Measurements from ENCODE around the gene MPRIP. TPM values are rescaled to one million over a fixed set of nuclear protein-coding genes. Genes with fewer than 3 reads are reported as not detected.

Gene MPRIP
- polyA plus RNA-seq, 1 donor, result 205 TPM

DNA sequence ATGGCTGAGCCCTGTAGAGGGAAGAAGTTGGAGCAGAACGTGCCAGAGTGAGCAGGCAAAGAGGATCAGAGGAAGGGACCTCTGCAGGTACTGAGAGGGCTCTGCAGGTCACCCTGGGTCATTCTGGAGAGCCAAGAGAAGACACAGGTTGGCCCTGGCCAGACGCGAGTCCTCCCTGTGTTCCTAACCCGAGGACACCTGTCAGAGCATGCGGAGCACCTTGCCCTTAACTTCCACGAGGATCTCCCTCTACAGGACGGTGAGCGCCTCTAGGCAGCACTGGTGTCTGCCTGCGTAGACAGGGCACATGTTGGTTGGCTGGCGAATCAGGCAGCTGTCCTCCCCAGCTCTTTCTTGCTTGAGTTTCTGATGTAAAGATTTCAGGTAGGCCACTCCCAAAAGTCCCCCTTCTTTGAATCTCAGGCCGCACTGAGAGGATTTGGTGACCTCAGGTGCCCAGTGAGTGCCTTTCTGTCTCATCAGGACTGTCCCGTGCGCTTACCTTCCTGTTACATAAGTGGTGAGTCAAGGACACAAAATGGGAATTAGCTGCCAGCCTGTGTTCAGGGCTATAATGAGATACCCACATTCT is 45.3 kb downstream of the MPRIP start:
- DNase-seq (ENCODE audit: low read depth), result no peak

DNA sequence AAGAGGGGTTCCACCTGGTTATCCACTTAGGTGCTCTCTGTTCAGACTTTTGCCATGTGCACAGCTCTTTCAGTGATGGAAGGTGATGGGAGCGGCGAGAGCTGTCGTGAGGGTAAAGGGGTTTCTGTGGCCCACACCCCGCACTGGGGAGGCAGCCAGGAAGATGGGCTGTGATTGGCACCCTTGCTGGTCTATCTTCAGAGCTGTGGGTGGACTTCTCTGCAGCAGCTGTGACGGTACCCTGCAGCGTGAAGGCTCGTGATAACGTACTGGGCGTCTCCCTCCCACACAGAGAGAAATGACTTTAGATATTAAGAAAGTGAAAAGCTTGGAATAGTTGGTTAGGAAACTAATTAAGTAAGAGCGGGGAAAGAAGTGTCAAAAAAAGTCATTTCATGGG is 45.8 kb downstream of the MPRIP start:
- no peak for DNase-seq (ENCODE audit: low read depth)

DNA sequence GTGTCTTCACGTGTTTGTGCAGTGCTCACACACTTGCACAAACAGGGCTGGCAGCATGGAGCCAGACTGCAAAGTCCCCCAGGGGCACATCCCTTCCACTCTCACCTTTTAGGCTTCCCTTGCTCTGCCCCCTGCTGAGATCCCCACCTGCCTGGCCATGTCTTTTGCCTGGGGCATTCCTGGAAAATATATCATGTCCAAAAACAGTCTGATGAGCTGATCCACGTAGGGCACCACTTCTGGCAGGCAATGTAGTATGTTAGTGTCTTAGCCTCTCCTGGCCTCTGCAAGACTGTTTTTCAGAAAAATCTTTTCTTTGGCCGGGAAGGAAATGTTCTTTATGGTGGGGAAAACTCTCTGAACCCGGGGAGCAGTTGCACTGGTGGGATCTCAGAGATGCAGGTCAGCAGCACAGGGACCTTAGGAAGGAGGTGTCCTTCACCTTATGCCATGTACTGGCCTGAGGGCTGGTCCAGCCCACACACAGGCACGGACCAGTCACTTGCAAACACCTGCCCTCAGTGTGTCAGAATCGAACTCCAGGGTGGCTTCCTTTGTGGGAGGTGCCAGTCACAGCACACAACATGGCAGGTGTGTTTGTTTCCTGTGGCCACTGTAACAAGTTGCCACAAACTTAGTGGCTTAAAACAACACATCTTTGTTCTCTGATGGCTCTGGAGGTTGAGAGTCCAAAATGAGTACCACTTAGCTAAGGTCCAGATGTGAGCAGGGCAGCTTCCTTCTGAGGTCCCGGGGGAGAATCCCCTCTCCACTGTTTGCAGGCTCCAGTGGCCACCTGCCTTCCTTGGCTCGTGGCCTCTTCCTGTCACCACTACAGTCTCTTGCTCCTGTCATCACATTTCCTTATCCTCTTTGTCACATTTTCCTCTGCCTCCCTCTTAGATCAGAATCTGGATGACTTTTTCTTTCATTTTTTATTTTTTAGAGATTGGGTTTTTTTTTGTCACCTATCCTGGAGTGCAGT is 46.6 kb downstream of the MPRIP start:
- no peak for DNase-seq (ENCODE audit: low read depth)

DNA sequence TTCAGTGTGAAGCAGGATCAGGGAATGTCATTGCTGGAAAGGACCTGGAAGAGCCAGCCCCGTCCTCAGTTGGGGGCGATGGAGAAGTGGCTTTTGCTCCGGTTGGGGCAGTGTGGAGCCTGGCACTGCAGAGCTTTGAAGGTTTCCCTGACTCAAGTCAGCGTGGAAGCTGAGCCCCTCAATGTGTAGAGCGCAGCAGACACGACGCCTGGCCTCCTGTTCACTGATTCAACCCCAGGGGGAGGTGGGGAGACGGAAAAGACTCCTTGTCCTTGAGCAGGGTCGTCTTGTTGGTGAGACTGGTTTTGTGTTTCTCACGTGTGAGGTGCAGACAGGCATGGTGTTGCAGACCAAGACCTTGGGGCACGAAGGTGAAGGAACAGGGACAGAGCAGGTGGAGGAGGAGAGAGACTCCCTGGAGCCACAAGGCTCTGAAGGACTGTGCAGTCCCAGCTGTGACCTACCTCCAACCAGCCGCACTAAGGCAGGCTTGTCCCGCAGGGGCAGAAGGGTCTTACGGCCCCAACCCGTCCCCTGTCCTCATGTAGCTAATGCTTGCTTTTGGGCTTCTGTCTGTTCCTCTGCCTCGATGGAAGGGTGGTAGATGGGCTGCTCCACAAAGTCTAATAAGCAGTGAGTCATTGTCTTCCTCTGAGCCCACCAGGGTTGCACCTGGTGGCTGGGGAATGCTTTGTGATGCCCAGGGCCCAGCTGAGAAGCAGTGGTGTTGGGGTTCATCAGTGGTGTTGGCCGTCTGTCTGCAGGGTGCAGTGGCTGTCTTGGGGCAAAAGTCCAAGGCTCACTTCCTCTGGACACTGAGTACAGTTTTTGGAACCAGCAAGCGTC is 47.8 kb downstream of the MPRIP start:
- no peak for DNase-seq (ENCODE audit: low read depth)

DNA sequence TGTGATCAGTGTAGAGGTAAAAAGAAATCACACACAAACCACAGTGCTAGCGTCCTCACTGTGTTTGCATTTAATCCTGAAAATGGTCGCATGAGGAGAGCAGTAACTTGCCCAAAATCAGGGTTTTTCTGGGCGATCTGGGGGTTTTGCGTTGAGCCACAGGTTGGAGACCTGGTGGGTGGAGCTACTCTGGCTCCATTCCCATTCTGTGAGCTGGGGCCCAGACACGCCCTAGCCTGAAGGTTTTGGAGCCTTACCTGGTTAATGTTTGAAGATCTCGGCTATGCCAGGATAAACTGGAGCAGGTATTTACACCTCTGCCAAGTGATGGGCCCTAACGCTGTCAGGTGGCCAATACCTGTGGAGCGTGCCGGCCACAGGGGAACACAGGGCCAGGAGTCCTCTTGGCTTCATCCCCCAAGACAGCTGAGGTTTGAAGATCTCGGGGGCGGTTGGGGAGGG is 48.4 kb downstream of the MPRIP start:
- DNase-seq (ENCODE audit: low read depth), result no peak

DNA sequence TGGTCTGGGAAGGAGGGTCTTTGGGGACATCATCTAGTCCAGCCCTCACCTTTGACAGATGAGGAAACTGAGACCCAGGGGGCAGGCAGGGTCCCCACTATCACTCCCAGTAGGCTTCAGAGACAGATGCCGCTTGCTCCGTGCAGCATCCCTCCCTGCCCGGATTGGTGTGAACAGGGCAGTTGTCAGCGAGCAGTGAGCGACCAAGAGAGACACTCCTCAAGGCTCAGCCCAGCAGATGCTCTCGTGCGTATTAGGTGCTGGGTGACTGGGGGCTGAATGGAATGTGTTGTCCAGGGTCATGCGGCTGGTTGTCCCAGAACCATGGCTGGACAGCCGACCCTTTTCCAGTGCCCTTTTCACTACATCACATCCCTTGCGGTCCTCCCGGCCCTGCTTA is 49.0 kb downstream of the MPRIP start:
- DNase-seq (ENCODE audit: low read depth), result no peak

DNA sequence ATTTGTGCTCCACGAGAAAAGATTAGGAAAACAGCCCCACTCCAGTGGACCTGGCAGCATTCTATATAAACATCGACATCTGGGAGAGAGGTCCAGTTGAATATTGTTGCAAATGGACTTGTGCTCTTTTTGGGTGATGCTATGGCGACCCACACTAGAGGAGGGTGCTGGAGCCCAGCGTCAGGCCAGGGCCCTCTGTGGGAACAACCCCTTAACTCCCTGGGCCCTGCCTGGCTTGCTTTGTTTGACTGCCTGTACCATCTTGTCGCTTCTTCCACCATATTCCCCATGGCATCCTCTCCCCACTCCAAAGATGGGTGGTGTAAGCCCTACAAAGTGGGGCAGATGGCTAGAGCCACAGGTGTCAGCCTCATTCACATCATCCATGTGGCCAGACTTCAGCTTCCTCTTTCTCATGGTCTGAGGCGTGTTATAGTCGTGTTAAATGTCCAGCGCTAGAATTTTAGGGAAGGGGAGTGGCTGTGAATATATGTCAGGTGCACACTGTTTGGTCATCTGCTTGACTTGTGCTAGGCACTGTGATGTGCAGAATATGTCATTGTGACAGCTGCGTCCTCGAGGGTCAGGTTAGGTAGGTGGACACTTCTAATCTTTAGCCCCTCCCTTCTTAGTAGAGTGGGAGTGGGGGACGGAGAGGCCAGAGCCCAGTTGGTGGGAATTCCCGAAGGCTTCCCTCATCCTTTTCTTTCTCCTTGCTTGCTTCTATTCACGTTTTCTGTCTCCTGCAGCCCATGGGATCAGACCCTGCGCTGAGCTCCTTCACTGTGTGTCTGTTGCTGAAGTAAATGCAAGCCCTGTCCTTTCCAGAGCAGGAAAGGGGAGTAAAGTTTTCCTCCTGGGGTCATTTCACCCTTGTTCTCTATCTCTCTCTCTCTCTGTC is 49.8 kb downstream of the MPRIP start:
- DNase-seq (ENCODE audit: low read depth), result no peak

DNA sequence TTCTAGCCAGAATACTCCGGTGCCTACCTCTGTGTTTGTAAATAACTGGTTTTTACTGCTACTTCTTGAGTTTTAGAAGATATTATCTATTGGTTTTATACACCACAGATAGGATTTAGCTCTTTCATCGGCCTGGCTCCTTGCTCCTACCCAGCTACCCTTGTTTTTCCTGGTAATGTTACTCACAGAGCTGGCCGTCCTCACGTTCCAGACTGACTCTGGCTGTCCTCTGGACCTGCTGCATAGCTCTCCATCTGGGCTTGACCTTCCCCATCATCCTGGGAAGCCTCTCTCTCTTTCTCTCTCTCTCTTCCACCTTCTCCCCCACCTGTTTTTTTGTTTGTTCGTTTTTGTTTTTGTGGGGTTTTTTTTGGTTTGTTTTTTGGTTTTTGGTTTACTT is 51.5 kb downstream of the MPRIP start:
- no peak for DNase-seq (ENCODE audit: low read depth)

DNA sequence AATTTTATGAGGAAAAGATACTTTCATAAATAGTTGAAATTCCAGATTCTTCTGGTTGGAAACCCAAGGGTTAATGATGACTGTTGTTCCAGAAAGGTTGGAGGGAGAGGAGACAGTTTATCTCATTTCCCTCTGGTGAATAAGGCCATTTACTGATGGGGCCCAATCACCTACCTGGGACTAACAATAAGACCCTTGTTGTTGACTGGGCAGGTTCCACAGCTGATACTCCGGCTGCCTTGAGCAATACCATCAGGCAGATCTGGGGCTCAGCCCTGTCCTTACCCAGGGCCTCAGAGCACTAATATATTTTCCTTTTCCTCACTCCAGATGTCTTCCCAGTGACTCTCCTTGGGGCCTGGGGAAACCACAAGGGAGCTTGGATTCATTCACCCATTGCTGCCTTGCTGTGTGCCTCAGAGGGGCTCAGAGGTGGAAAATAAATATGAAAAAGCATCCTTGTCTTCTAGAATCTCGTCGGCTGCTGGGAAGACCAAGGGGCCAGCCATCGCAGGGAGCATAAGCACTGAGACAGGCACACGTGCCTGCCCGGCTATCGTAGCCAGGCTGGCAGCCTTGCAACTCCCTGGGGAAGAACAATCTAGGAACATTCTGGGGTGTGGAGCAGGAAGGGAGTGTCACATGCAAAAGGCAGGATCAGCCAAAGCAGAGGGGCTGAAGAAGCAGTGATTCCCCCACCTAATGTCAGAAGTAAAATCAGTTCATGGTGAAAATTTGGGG is 54.4 kb downstream of the MPRIP start:
- DNase-seq (ENCODE audit: low read depth), result no peak

DNA sequence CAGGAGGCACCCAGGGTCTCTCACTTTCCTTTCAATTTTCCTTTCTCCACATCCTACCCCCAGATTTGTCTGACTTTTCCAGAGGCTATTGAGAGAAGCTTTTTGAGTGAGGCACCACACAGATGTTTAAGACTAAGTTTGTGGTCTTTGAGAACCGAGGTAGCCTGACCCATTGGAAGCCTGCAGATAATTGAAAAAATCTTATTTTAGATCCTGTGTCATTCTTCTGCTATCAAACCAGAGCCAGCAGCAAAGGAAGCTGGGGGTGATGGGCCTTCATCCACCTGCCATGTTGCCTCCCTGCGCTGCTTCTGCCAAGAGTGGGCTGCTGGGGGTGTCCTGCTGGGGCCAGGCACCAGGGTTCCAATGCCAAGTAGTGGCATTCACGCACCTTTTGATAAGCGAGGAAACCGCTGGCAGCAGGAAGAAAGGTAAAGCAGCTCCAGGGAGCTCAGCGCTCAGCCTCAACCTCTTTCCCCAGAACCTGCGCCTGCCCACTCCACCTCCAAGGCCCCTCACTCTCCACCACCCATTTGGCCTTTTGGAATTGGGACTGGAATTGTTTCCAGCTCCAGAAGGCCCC is 55.6 kb downstream of the MPRIP start:
- no peak for DNase-seq (ENCODE audit: low read depth)

DNA sequence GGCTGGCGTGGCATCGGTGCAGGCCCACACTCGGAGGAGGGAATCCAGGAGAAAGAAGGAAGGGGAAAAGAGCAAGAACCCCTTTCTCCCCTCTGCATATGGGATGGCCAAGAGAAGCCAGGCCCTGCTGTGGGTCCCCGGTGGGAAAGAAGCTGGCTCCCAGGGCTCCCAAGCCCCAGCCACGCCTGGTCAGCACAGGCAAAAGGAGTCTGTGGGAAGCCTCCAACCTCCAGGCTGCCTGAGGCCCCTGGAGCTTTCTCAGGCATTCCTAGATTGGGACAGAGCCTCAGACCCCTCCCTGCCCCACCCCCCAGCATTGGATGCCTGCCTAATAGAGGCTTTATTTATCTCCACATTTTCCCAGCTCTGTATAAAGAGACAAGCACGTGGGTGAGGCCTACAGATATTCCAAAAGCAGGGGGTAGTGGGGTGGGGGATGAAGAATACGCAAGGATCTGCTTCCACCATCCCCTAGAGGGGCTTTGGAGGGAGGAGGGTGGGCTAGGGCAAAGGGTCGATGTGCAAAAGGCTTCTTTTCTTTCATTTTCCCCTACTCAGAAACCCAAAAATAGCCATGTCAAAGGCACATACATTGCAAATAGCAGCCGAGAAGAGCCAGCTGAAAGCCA is 56.4 kb downstream of the MPRIP start:
- peak; percentile 38 for DNase-seq (ENCODE audit: low read depth)

DNA sequence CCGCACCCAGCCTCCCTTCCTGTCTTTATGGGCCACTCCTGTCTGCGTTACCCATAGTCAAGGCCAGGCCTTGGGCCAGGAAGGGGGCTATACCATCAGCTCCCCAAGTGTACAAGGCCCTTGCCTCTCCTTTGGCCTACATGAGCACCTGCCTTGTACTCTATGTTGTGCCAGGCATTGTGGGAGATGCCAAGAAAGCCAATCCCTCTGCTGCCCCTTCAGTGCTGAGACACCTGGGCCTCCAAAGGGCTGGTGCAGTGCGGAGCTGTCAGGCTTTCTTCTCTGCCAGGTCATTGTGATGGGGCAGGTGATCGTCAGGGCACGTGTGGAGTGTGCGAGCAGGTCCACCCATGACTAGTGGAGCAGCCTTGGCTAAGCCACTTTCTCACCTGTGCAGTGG is 59.9 kb downstream of the MPRIP start:
- no peak for DNase-seq (ENCODE audit: low read depth)

DNA sequence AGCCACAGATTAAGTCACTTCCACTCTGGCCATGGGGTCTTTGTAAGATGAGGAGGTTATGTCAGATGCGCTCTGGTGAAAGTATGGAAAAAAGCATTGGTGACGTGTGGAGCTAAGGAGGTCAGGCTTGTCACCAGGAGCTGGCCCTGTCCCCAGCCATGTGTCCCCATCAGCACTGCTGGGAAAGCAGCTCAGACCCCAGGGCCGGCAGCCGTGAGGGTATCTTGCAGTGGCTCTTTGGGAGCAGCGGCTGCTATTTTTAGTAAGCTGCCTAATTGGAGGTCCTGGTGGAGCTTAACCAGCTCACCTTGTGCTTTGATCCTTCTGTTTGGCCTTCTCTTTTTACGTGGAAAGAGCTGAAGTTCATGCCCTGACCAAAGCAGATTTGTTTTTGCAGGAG is 60.9 kb downstream of the MPRIP start:
- no peak for DNase-seq (ENCODE audit: low read depth)

DNA sequence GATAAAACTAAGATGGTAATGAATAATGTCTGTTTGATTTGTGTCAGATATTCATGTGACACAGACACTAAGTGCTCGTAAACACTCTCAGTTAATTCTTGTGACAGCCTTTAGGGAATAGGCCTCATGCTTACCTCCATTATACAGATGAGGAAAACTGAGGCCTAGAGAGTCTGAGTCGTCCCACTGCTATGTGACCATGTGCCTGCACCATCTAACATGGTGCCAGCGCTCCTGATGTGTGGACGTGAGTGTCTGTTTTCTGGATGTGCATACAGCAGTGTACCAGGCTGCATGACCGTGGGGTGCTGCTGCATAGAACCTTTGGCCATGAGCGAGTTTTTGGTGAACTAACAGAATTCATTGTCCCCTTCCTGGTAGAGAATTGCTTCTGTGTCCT is 61.8 kb downstream of the MPRIP start:
- DNase-seq (ENCODE audit: low read depth), result no peak

DNA sequence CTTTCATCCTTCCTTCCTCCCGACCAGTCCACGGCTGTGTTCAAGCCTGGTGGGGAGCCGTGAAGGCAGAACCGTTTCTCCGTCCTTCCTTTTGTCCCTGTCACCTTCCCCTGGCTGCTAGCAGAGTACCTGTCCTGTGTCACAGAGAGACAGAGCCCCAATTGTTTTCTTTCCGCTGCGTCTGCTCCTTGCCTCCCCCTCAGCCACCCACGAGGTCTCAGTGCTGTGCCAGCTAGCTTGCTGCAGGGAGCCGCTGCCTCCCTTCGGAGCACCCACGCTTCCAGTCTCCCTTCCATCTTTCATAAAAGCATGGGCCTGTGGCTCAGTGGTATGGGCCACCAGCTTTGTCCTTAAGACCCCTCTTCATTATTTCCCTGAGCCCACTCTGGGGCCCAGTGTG is 62.2 kb downstream of the MPRIP start:
- no peak for DNase-seq (ENCODE audit: low read depth)

DNA sequence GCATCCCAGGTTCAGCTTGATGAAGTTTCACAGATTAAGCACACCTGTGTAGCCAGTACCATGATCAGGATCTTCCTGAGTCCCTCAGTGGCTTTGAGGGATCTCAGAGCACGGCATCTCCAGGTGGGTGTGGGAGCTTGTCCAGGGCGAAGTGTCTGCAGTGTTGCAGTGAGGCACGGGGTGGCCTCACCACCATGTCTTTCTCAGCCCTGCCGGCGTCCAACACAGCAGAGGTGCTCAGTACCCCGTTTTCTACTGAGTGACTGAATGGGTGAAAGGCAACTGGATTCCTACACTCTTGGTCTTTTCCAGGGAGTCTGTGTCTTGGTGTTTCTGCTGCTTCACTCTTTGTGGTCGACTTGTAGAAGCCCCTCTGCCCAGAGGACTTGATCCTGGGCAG is 63.7 kb downstream of the MPRIP start:
- DNase-seq (ENCODE audit: low read depth), result no peak

DNA sequence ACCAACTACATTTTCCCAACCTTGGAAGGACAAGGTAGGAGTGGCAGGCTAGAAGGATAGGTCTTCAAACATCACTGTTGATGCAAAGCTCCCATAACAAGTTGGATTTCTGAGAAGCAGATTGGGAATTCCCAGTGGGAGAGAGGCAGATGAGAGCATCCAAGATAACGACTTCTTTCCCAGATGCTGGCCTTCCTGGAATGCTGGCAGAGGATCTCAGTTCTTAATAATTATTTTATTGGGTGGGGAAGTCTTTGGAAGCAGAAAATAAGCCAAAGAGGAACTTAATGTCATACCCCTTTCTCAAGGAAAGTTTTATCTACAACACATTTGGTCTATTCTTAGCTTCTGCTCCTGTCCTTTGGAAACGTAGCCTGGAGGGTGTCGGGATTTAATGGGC is 64.5 kb downstream of the MPRIP start:
- no peak for DNase-seq (ENCODE audit: low read depth)

DNA sequence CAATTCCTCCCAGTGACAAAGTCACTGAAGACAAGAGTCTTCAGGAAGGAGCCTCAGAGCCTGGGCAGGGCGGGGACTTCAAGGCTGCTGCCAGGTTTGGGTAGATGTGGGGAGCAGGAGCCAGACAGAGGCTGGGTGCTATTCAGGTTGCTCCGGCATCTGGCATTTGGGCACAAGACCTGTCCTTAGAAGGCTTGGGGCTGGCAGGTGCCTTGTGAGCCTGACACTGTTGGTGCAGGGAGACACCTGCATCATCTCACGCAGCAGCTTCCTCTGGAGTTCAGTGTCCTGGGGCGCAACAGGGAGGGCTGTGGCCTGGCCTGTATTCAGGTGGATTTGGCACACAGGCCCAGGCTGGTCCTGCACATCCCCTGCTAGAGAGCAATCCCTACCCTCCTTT is 65.0 kb downstream of the MPRIP start:
- no peak for DNase-seq (ENCODE audit: low read depth)

DNA sequence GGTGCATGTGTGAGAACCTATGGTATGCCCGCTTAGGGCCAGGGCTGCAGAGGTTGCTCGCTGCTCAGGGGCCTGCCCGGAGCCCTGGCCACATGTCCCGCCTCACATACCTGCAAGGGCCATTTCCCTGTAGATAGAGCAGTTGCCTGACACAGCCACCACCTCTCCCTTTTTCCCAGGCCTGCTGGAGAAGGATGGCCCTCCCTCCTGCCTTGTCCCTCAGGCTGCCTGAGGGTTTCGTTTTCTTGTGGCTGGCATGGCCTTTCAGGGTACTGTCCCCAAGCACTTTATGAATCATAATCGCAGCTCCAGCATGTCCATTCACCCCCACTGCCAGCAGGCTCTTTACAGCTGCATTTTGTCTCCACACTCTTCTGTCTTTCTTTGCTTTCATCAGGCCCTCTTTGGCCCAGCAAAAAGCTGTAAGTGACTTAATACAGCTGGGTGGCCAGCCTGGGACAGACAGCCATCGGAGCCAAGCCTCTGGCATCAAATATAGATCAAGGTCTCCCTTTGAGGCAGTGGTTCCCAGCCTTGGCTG is 65.7 kb downstream of the MPRIP start:
- no peak for DNase-seq (ENCODE audit: low read depth)

All from forelimb muscle (tissue), 1 donor.